HFF-Myc (cell line): Measurements from ENCODE around the gene ANKS3.
A peak's percentile ranks its signal among the peaks of the same experiment; 100 is the strongest.

ENCODE experiments used
- DNase-seq: peaks from one replicate; pipeline ENCODE4 v3.0.0-alpha.2; 2011; ENCODE audit warnings: low read depth; ENCODE audit errors: extremely low read depth
- H3K4me3 ChIP-seq: replicated peaks from 2 replicates; pipeline ENCODE4 v1.5.1; 2011; ENCODE audit warnings: low read depth, mild to moderate bottlenecking, control low read depth, low read length
- CTCF ChIP-seq: IDR thresholded peaks from 2 replicates; pipeline ENCODE4 v1.5.1; 2012; ENCODE audit warnings: mild to moderate bottlenecking, low read depth, low read length, control low read depth; ENCODE audit errors: missing control alignments

Gene ANKS3

GRCh38 chr16:4693296-4693955, 40.6 kb downstream of the ANKS3 start, which contains the start of gene NUDT16L1:
Gene NUDT16L1, plus strand, starts transcription at chr16:4693562. Its CDS starts 165 bp downstream, at chr16:4693727.
- peak within 1 kb of the TSS; percentile 75 for H3K4me3 ChIP-seq
- no peak for TF ChIP-seq CTCF
- peak; percentile 65 for DNase-seq

DNA sequence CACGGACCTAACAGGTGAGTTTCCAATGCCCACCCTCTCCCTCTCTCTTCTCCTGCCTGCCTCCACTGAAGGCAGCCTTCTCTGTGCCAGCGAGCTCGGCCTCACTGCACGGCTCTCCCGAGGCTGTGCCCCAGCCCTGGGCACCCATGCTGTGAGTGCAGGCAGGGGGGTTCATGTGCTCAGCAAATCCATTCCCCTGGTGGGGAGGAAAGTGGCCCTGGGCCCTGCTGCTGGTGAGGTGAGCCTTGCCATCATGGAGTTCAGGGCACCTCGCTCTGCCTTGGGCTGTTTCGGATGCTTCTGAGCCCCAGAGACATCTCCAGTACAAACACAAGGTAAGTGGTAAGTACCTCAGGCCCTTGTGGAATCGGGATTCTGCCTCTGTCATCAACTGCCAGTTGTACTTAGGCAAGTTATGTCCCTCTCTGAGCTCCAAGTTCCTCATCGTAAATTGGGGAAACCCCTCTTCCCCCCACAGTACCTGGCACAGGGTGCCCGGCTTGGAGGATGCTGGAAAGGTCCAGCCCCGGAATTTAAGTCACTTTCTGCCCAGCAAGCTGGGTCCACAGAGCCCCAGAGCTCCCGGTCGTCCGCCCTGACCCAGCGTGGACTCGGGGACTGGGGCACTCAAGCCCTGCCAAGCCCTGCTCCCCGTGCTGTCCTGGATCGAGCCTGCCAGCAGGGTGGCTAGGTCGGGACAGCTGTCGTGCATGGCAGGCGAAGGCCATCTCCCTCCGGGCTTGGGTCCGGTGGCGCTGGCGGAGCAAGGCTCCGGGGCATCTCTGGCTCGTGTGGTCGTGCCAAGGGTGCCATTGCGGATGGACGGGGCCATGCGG, 41.4 kb downstream of the ANKS3 start:
- no peak for TF ChIP-seq CTCF
- DNase-seq = no peak
- H3K4me3 ChIP-seq = peak overlapping the region; percentile 75

GRCh38 chr16:4691666-4692412, 42.2 kb downstream of the ANKS3 start:
- TF ChIP-seq CTCF = no peak
- no peak overlapping the region for H3K4me3 ChIP-seq
- no peak for DNase-seq

DNA sequence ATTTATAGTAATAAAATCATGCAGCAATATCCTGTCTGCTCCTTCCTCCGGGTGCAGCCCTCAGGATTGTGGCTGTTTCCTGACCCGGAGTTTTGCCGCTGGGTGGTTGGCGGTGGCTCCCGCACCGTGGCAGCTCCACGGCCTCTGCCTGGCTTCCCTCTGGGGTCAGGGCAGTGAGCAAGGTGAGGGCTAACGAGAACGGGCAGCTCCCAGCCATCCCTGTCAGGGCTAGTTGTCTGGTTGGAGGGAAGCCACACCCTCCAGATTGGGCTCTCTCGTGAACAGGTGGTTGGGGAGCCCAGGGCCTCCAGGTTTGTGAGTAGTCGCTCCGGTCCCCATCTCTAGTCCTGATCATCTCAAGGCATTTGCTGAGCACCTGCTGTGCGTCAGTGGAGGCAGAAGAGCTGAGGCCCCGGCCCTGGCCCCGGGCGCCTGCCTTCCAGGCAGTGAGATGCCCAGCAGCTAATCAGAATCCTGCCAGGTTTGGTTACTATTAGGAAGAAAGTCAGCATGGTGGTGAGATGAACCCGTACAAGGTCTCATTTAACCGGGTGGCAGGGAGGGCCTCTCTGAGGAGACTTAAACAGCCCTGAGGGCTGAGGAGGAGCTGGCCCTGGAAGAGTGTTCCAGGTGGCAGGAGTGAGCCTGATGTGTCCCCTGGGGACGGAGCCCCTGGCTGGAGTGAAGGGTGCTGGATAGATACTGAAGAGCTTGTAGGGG, 43.0 kb downstream of the ANKS3 start:
- TF ChIP-seq CTCF = no peak
- no peak overlapping the region for H3K4me3 ChIP-seq
- DNase-seq = no peak

DNA sequence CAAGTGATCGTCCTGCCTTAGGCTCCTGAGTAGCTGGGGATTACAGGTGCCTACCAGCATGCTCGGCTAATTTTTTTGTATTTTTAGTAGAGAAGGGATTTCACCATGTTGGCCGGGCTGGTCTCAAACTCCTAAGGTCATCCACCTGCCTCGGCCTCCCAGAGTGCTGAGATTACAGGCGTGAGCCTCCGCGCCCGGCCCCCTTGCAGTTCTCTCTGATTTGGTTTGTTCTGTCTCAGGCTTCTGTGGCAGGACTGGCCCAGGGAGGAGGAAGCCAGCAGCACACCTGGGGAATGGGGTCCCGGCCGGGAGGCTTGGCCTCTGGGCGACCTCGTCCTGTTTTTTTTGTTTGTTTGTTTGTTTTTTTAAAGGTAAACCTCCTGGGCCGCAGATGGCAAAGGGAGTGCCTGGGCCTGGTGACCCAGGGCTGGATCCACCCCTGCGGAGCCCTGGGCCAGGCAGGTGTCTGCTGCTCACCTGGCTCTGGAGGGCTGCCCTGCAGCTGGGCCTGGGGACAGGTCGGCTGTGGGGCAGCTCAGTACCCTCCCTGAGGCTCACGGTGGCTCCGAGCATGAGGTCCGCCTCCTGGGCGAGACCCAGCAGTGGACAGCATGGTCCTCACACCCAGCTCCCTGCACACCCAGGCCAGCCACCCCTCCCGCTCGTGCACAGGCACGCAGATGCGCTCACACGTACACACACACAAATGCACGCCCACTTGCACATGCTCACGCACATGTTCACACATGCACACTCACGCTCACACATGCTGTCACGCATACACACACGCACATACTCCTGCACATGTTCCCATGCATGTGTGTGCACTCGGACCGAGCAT, 44.0 kb downstream of the ANKS3 start:
- TF ChIP-seq CTCF = no peak
- H3K4me3 ChIP-seq = no peak overlapping the region
- DNase-seq = no peak
